GM12878 (cell line): ENCODE measurements around the gene HIBCH. TPM values are rescaled to one million over a fixed set of nuclear protein-coding genes. Genes with fewer than 3 reads are reported as not detected.

Experiments
- CBX5 ChIP-seq: sonication (generic); IDR thresholded peaks from 2 replicates; pipeline ENCODE4 v1.6.1; 2016; ENCODE audit warnings: low read depth, moderate library complexity, mild to moderate bottlenecking, inconsistent platforms
- FOS ChIP-seq: IDR thresholded peaks from 3 replicates; pipeline ENCODE4 v1.6.1; 2011; ENCODE audit warnings: borderline replicate concordance; ENCODE audit not compliant: insufficient read length; ENCODE audit errors: extremely low read depth
- NBN ChIP-seq: fragments of 450-650 bp; IDR thresholded peaks from 2 replicates; pipeline ENCODE4 v1.6.1; 2016
- NR2F1 ChIP-seq: fragments of 450-650 bp; conservative IDR thresholded peaks from 2 replicates; pipeline ENCODE4 v1.6.1; 2017; ENCODE audit warnings: mild to moderate bottlenecking
- POU2F2 ChIP-seq: IDR thresholded peaks from 3 replicates; pipeline ENCODE4 v1.6.1; 2011; ENCODE audit warnings: low read depth, mild to moderate bottlenecking, low read length, borderline replicate concordance
- RELB ChIP-seq: fragments of 450-650 bp; IDR thresholded peaks from 2 replicates; pipeline ENCODE4 v1.6.1; 2017; ENCODE audit warnings: low read depth, mild to moderate bottlenecking, moderate library complexity
- SPI1 ChIP-seq: IDR thresholded peaks from 2 replicates; pipeline ENCODE4 v1.6.1; 2011; ENCODE audit warnings: low read depth, mild to moderate bottlenecking, low read length, moderate library complexity, borderline replicate concordance; ENCODE audit not compliant: insufficient read depth
- STAT1 ChIP-seq: fragments of 450-650 bp; conservative IDR thresholded peaks from 2 replicates; pipeline ENCODE4 v1.6.1; 2014; ENCODE audit warnings: antibody characterized with exemption, mild to moderate bottlenecking
- TCF12 ChIP-seq: IDR thresholded peaks from 2 replicates; pipeline ENCODE4 v1.6.1; 2011; ENCODE audit warnings: low read depth, mild to moderate bottlenecking, low read length
- ZBTB4 ChIP-seq: fragments of 450-650 bp; formaldehyde crosslinking; IDR thresholded peaks from 2 replicates; pipeline ENCODE4 v1.4.0; 2022; ENCODE audit warnings: mild to moderate bottlenecking, moderate library complexity
- ZNF207 ChIP-seq: fragments of 450-650 bp; IDR thresholded peaks from 2 replicates; pipeline ENCODE4 v1.6.1; 2014; ENCODE audit warnings: antibody characterized with exemption, mild to moderate bottlenecking, borderline replicate concordance
- polyA plus RNA-seq, 11 experiments: library from polyadenylated mRNA; depleted of rRNA in 4 of 11; unstranded in 6 of 11; stranded (reverse) in 5 of 11; fragments of >200 nt; fragmentation: Nextera tagmentation in 4 of 11; fragmentation: Illumina TruSeq in 1 of 11; extraction: Ambion mirVana in 4 of 11; extraction: Trizol in 1 of 11; gene quantifications; 1 replicate in 1 of 11; 2 replicates in 10 of 11; pipeline versions ENCODE4 v1.2.1 to v1.2.3, GENCODE V29; 2011 to 2016; ENCODE audit warnings: inconsistent platforms in 2 of 11, missing spikeins in 2 of 11, low read depth in 1 of 11
- total RNA-seq, 4 experiments: library from RNA; depleted of rRNA in 3 of 4; stranded (reverse); fragments of >200 nt in 3 of 4; fragmentation: Illumina TruSeq in 1 of 4; extraction: Trizol in 1 of 4; gene quantifications; 2 replicates each; pipeline versions ENCODE4 v1.2.1 to v1.2.3, GENCODE V29; 2013 to 2021
- TF ChIP-seq, protein P1 (sequence below): fragments of 450-650 bp; IDR thresholded peaks from 2 replicates; pipeline ENCODE4 v1.6.1; 2017; ENCODE audit warnings: mild to moderate bottlenecking, moderate library complexity
- TF ChIP-seq, protein P2 (sequence below): fragments of 450-650 bp; IDR thresholded peaks from 2 replicates; pipeline ENCODE4 v1.6.1; 2014; ENCODE audit warnings: mild to moderate bottlenecking
- TF ChIP-seq, protein P3 (sequence below): fragments of 450-650 bp; IDR thresholded peaks from 2 replicates; pipeline ENCODE4 v1.6.1; 2017; ENCODE audit warnings: mild to moderate bottlenecking, moderate library complexity

The HIBCH gene
- total and polyA plus RNA-seq, 10 of the 15 experiments (the other 5 are each of a cell fraction or from before 2014, with no cell fraction given) = 22.3 to 81.0 (median 37.4) TPM

DNA sequence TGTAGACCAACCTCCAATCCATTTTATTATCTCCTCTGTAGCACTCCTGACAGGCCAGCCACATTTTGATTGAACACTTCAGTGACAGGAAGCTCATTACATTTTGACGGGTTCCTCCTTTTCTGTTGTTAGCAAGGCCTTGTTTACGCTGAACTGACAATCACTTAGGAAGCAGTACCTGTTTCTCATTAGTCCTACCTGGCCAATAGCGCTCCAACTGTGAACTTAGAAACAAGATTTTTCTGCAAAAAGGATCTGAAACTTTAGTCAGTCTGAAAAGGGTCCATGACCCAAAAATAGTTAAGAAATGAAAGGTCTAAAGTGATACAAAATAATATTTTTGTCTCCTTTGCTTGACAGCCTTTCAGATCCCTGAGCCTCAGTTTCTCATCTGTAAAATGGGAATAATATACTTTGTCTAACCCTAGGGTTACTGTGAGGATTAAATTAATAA is 137.5 kb downstream of the HIBCH start (continued):
- TF ChIP-seq, protein P1, sequence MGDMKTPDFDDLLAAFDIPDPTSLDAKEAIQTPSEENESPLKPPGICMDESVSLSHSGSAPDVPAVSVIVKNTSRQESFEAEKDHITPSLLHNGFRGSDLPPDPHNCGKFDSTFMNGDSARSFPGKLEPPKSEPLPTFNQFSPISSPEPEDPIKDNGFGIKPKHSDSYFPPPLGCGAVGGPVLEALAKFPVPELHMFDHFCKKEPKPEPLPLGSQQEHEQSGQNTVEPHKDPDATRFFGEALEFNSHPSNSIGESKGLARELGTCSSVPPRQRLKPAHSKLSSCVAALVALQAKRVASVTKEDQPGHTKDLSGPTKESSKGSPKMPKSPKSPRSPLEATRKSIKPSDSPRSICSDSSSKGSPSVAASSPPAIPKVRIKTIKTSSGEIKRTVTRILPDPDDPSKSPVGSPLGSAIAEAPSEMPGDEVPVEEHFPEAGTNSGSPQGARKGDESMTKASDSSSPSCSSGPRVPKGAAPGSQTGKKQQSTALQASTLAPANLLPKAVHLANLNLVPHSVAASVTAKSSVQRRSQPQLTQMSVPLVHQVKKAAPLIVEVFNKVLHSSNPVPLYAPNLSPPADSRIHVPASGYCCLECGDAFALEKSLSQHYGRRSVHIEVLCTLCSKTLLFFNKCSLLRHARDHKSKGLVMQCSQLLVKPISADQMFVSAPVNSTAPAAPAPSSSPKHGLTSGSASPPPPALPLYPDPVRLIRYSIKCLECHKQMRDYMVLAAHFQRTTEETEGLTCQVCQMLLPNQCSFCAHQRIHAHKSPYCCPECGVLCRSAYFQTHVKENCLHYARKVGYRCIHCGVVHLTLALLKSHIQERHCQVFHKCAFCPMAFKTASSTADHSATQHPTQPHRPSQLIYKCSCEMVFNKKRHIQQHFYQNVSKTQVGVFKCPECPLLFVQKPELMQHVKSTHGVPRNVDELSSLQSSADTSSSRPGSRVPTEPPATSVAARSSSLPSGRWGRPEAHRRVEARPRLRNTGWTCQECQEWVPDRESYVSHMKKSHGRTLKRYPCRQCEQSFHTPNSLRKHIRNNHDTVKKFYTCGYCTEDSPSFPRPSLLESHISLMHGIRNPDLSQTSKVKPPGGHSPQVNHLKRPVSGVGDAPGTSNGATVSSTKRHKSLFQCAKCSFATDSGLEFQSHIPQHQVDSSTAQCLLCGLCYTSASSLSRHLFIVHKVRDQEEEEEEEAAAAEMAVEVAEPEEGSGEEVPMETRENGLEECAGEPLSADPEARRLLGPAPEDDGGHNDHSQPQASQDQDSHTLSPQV = no peak
- TF ChIP-seq CBX5 (no peak), NBN (no peak), SPI1 (peak; percentile 64), ZNF207 (no peak), NR2F1 (no peak), RELB (no peak), FOS (no peak), POU2F2 (no peak), TCF12 (no peak), ZBTB4 (no peak), STAT1 (no peak)
- TF ChIP-seq, protein P2, sequence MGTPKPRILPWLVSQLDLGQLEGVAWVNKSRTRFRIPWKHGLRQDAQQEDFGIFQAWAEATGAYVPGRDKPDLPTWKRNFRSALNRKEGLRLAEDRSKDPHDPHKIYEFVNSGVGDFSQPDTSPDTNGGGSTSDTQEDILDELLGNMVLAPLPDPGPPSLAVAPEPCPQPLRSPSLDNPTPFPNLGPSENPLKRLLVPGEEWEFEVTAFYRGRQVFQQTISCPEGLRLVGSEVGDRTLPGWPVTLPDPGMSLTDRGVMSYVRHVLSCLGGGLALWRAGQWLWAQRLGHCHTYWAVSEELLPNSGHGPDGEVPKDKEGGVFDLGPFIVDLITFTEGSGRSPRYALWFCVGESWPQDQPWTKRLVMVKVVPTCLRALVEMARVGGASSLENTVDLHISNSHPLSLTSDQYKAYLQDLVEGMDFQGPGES = no peak
- TF ChIP-seq, protein P3, sequence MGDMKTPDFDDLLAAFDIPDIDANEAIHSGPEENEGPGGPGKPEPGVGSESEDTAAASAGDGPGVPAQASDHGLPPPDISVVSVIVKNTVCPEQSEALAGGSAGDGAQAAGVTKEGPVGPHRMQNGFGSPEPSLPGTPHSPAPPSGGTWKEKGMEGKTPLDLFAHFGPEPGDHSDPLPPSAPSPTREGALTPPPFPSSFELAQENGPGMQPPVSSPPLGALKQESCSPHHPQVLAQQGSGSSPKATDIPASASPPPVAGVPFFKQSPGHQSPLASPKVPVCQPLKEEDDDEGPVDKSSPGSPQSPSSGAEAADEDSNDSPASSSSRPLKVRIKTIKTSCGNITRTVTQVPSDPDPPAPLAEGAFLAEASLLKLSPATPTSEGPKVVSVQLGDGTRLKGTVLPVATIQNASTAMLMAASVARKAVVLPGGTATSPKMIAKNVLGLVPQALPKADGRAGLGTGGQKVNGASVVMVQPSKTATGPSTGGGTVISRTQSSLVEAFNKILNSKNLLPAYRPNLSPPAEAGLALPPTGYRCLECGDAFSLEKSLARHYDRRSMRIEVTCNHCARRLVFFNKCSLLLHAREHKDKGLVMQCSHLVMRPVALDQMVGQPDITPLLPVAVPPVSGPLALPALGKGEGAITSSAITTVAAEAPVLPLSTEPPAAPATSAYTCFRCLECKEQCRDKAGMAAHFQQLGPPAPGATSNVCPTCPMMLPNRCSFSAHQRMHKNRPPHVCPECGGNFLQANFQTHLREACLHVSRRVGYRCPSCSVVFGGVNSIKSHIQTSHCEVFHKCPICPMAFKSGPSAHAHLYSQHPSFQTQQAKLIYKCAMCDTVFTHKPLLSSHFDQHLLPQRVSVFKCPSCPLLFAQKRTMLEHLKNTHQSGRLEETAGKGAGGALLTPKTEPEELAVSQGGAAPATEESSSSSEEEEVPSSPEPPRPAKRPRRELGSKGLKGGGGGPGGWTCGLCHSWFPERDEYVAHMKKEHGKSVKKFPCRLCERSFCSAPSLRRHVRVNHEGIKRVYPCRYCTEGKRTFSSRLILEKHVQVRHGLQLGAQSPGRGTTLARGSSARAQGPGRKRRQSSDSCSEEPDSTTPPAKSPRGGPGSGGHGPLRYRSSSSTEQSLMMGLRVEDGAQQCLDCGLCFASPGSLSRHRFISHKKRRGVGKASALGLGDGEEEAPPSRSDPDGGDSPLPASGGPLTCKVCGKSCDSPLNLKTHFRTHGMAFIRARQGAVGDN = no peak
